Calu3 (cell line): ENCODE results near the gene SSBP3. TPM values are rescaled to one million over a fixed set of nuclear protein-coding genes. Genes with fewer than 3 reads are reported as not detected.

ENCODE experiments used
- BruUV-seq: library from RNA; stranded (reverse); fragments of 400-500 nt; replicated peaks from 2 replicates; lab custom pipeline; 2021; lab: Mats Ljungman, UMichigan
- CTCF ChIA-PET: fragments of 300-600 bp; sonication (Branson Sonifier 250); formaldehyde crosslinking; loops from one replicate; lab custom pipeline; 2022; ENCODE audit warnings: antibody characterized with exemption; lab: Charles Lee
- DNase-seq: peaks from one replicate; pipeline ENCODE4 v3.0.0; 2022
- H3K27ac Mint-ChIP-seq: one replicate; pipeline ENCODE4 v1.8.0; 2022; ENCODE audit warnings: mixed read lengths; ENCODE audit not compliant: unreplicated experiment
- H3K27me3 Mint-ChIP-seq: one replicate; pipeline ENCODE4 v1.8.0; 2022; ENCODE audit warnings: mixed read lengths; ENCODE audit not compliant: unreplicated experiment
- H3K36me3 Mint-ChIP-seq: one replicate; pipeline ENCODE4 v1.8.0; 2022; ENCODE audit warnings: mild to moderate bottlenecking, moderate library complexity, mixed read lengths; ENCODE audit not compliant: insufficient read depth, unreplicated experiment
- H3K4me1 Mint-ChIP-seq: one replicate; pipeline ENCODE4 v1.8.0; 2022; ENCODE audit warnings: mild to moderate bottlenecking, low read depth, mixed read lengths; ENCODE audit not compliant: unreplicated experiment
- H3K4me3 Mint-ChIP-seq: one replicate; pipeline ENCODE4 v1.8.0; 2022; ENCODE audit warnings: mild to moderate bottlenecking, low read depth, moderate library complexity, mixed read lengths; ENCODE audit not compliant: unreplicated experiment
- H3K9me3 Mint-ChIP-seq: one replicate; pipeline ENCODE4 v1.8.0; 2022; ENCODE audit warnings: low read depth, mixed read lengths; ENCODE audit not compliant: unreplicated experiment
- intact Hi-C: fragments of 100-400 bp; cut with micrococcal nuclease; formaldehyde crosslinking; loops from one replicate; pipeline ENCODE4 v1.10.0; 2022; ENCODE audit not compliant: unreplicated experiment
- total RNA-seq: library from RNA; stranded (reverse); gene quantifications from 2 replicates; pipeline ENCODE4 v1.2.3, GENCODE V29; 2022
- TF ChIP-seq, protein P1 (sequence below): fragments of 200-600 bp; IDR thresholded peaks from one replicate; pipeline ENCODE4 v1.8.0; 2022; ENCODE audit warnings: antibody characterized with exemption; ENCODE audit not compliant: unreplicated experiment

Gene SSBP3
- total RNA-seq, 1 experiment from 2014 or later, result 16.6 TPM

DNA sequence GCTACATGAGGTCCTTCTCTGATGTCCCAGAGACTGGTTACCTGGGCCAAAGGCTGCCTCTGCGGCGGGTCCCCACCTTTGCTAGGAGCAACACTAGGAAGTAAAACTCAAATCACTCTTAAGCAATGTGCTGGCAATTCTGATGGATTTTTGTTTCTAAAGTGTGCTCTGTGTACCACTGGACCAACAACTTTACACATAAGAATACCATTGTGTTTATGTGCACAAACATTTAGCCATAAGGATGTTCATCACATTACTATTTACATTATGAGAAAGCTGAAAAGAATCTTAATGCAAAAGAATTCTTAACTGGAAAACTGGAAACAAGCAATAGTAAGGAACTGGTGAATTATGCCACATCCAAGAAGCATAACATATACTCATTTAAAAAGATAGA lies 38.6 kb downstream of the SSBP3 start:
- Mint-ChIP-seq H3K27ac (no peak overlapping the region), H3K36me3 (no peaks in the 10 kb centered on the region)
- CTCF ChIA-PET, result no interaction called here

DNA sequence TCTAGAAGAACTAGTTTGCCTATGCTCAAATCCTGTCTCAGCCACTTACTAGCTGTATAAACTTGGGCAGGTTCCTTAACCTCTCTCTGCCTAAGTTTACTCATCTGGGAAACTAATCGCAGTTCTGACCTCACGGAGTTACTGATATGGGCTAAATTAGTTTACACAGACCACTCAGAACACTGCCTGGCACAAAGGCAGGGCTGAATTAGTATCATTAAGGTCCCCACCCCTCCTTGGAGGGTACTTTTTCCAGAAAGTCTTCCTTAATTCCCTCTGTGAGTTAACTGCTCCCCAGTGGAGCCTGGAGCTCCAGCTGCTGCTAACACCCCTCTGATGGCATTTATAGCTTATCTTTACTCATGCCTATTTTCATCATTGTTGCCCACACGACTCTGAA lies 40.3 kb downstream of the SSBP3 start:
- CTCF ChIA-PET, result no interaction called here
- Mint-ChIP-seq H3K27me3 (no peaks in the 10 kb centered on the region), H3K36me3 (no peaks in the 10 kb centered on the region), H3K4me1 (peaks cover 3% of the 10 kb centered on the region), H3K9me3 (no peaks in the 10 kb centered on the region), H3K4me3 (no peak overlapping the region), H3K27ac (no peak overlapping the region)
- intact Hi-C loops, result no loop called here
- BruUV-seq, result no TSS peak
- no peak for DNase-seq
- TF ChIP-seq, protein P1, sequence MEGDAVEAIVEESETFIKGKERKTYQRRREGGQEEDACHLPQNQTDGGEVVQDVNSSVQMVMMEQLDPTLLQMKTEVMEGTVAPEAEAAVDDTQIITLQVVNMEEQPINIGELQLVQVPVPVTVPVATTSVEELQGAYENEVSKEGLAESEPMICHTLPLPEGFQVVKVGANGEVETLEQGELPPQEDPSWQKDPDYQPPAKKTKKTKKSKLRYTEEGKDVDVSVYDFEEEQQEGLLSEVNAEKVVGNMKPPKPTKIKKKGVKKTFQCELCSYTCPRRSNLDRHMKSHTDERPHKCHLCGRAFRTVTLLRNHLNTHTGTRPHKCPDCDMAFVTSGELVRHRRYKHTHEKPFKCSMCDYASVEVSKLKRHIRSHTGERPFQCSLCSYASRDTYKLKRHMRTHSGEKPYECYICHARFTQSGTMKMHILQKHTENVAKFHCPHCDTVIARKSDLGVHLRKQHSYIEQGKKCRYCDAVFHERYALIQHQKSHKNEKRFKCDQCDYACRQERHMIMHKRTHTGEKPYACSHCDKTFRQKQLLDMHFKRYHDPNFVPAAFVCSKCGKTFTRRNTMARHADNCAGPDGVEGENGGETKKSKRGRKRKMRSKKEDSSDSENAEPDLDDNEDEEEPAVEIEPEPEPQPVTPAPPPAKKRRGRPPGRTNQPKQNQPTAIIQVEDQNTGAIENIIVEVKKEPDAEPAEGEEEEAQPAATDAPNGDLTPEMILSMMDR, result no peak

More for the DNA sequence above, 38.6 kb downstream of the SSBP3 start:
- TF ChIP-seq, protein P1, result no peak
- Mint-ChIP-seq H3K4me3 (no peak overlapping the region), H3K27me3 (no peaks in the 10 kb centered on the region), H3K9me3 (no peaks in the 10 kb centered on the region), H3K4me1 (peaks cover 21% of the 10 kb centered on the region)
- intact Hi-C loops, result no loop called here
- no TSS peak for BruUV-seq
- DNase-seq, result no peak

DNA sequence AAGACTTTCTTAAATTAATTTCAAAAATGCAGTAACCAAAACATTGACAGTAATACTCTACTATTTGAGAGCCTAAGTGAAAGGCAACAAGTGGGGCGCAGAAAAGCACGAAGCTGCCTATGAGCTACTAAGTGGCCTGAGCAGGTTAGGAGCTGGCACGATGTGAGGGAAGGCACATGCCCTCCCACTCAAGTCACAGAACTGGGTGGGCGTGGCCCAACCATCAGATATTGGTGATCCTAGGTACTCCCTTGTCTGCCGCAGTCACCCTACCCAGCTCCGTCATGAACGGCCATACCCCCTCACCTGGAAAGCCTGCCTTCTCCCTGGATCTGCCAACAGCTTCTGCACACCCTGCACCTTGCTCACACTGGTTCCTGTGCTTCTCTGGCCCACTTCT lies 40.8 kb downstream of the SSBP3 start:
- Mint-ChIP-seq H3K4me1 (no peaks in the 10 kb centered on the region), H3K27ac (no peak overlapping the region), H3K9me3 (no peaks in the 10 kb centered on the region), H3K36me3 (no peaks in the 10 kb centered on the region), H3K27me3 (no peaks in the 10 kb centered on the region), H3K4me3 (no peak overlapping the region)
- CTCF ChIA-PET, result no interaction called here
- TF ChIP-seq, protein P1, result no peak
- BruUV-seq, result no TSS peak
- DNase-seq, result no peak
- intact Hi-C loops, result no loop called here

DNA sequence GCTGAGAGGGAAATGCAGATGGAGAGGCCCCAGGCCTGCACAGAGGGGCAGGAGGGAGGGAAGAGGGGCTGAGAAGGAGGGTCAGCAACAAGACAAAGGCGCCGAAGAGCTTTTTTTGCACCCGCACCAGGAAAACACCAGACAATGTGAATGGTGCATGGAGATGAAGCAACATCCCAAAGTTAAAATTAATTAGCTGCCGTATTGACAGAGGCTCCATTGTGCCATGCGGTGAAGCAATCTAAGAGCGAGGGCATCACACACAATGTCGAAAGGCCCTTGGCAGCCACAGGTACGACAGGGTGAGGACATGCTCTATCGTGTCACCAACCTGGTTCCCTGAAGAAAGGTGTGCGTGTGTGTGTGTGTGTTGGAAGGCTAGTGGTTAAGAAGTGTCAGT lies 41.2 kb downstream of the SSBP3 start:
- Mint-ChIP-seq H3K27me3 (no peaks in the 10 kb centered on the region), H3K9me3 (no peaks in the 10 kb centered on the region), H3K4me1 (no peaks in the 10 kb centered on the region), H3K4me3 (no peak overlapping the region), H3K36me3 (no peaks in the 10 kb centered on the region), H3K27ac (no peak overlapping the region)
- no peak for DNase-seq
- intact Hi-C loops, result no loop called here
- no TSS peak for BruUV-seq
- CTCF ChIA-PET, result no interaction called here
- TF ChIP-seq, protein P1, result no peak

DNA sequence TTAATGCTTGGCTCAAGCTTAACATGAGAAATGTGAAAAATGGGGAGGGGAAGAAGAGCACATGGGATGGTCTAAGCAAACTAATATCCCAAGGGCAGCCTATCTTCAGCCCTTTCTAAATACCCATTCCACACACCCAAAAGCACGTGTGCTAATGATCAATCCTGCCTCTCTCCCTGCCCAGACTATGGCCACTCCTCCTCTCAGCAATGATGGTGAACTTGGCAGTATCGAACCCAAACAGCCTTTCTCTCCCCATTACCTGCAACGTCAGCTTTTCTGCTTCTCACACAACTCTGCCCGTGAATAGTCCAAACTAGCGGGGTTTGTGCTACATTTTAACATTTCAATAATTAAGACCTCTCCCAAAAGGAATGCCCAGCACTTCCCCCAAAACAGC lies 41.6 kb downstream of the SSBP3 start:
- no peaks in the 10 kb centered on the region for H3K36me3 Mint-ChIP-seq
- no peak overlapping the region for H3K27ac Mint-ChIP-seq
- TF ChIP-seq, protein P1, result no peak
- no peak overlapping the region for H3K4me3 Mint-ChIP-seq
- DNase-seq, result no peak
- no peaks in the 10 kb centered on the region for H3K9me3 Mint-ChIP-seq
- intact Hi-C loops, result no loop called here
- no peaks in the 10 kb centered on the region for H3K27me3 Mint-ChIP-seq
- BruUV-seq, result no TSS peak
- no peaks in the 10 kb centered on the region for H3K4me1 Mint-ChIP-seq
- CTCF ChIA-PET, result no interaction called here
